Loucy (cell line): ENCODE results near the gene GPR63.

Experiments
- H2AFZ ChIP-seq: fragments of 200-600 bp; sonication (generic); 2 replicates; pipeline ENCODE4 v1.6.0; 2016; ENCODE audit warnings: antibody characterized with exemption, mild to moderate bottlenecking, low read length, moderate library complexity
- H3F3A ChIP-seq: fragments of 200-600 bp; 2 replicates; pipeline ENCODE4 v1.6.0; 2016; ENCODE audit warnings: antibody characterized with exemption, low read depth, mild to moderate bottlenecking
- H3K27me3 ChIP-seq: fragments of 200-600 bp; sonication (generic); 2 replicates; pipeline ENCODE4 v1.6.1; 2014; ENCODE audit warnings: low read length, mild to moderate bottlenecking; ENCODE audit not compliant: insufficient read depth, poor library complexity, severe bottlenecking
- H3K36me3 ChIP-seq: fragments of 200-600 bp; sonication (generic); 2 replicates; pipeline ENCODE4 v1.6.1; 2016; ENCODE audit warnings: low read length; ENCODE audit not compliant: insufficient read depth
- H3K4me1 ChIP-seq: fragments of 200-600 bp; sonication (generic); 2 replicates; pipeline ENCODE4 v1.5.1; 2014; ENCODE audit warnings: low read length, mild to moderate bottlenecking; ENCODE audit not compliant: insufficient read depth, poor library complexity, severe bottlenecking
- H3K4me2 ChIP-seq: fragments of 200-600 bp; sonication (generic); 2 replicates; pipeline ENCODE4 v1.6.0; 2014; ENCODE audit warnings: antibody characterized with exemption, low read length, low read depth, mild to moderate bottlenecking; ENCODE audit not compliant: poor library complexity, severe bottlenecking
- H3K4me3 ChIP-seq: fragments of 200-600 bp; sonication (generic); 2 replicates; pipeline ENCODE4 v1.5.1; 2014; ENCODE audit warnings: low read length, mild to moderate bottlenecking, mixed read lengths; ENCODE audit not compliant: poor library complexity, severe bottlenecking
- H3K79me2 ChIP-seq: fragments of 200-600 bp; sonication (generic); 2 replicates; pipeline ENCODE4 v1.6.1; 2014; ENCODE audit warnings: low read length; ENCODE audit not compliant: insufficient read depth
- H3K9ac ChIP-seq: fragments of 200-600 bp; sonication (generic); 2 replicates; pipeline ENCODE4 v1.6.0; 2014; ENCODE audit warnings: mild to moderate bottlenecking, low read depth, low read length, moderate library complexity; ENCODE audit not compliant: poor library complexity, severe bottlenecking
- H3K9me2 ChIP-seq: fragments of 200-600 bp; sonication (generic); replicated peaks from 2 replicates; pipeline ENCODE4 v1.6.1; 2016; ENCODE audit warnings: low read depth, low read length, mixed read lengths
- H3K9me3 ChIP-seq: fragments of 200-600 bp; sonication (generic); 2 replicates; pipeline ENCODE4 v1.6.1; 2014; ENCODE audit warnings: mild to moderate bottlenecking, antibody characterized with exemption, low read length, low read depth; ENCODE audit not compliant: insufficient read depth
- H4K20me1 ChIP-seq: fragments of 200-600 bp; sonication (generic); 2 replicates; pipeline ENCODE4 v1.6.0; 2014; ENCODE audit warnings: antibody characterized with exemption, low read length, mild to moderate bottlenecking; ENCODE audit not compliant: insufficient read depth, poor library complexity, severe bottlenecking
- CTCF ChIP-seq: fragments of 200-600 bp; sonication (generic); conservative IDR thresholded peaks from 2 replicates; pipeline ENCODE4 v1.5.1; 2014; ENCODE audit warnings: mild to moderate bottlenecking, antibody characterized with exemption, low read length
- EZH2phosphoT487 ChIP-seq: fragments of 200-600 bp; IDR thresholded peaks from 2 replicates; pipeline ENCODE4 v1.6.1; 2018; ENCODE audit warnings: antibody characterized with exemption, mild to moderate bottlenecking, moderate library complexity, borderline replicate concordance

GPR63 gene

GRCh38 chr6:96832780-96833179, 4.5 kb downstream of the GPR63 start:
- no peaks in the 10 kb centered on the region for H4K20me1 ChIP-seq
- no peak overlapping the region for H2AFZ ChIP-seq
- H3K9ac ChIP-seq, result no peak overlapping the region
- H3F3A ChIP-seq, result peaks cover 6% of the 10 kb centered on the region; the same call in 1 of the 2 replicates
- H3K4me3 ChIP-seq, result no peak overlapping the region
- no peaks in the 10 kb centered on the region for H3K27me3 ChIP-seq
- no peaks in the 10 kb centered on the region for H3K79me2 ChIP-seq
- H3K4me2 ChIP-seq, result no peak overlapping the region
- no peaks in the 10 kb centered on the region for H3K9me2 ChIP-seq
- no peaks in the 10 kb centered on the region for H3K9me3 ChIP-seq
- TF ChIP-seq EZH2phosphoT487 (no peak), CTCF (no peak)
- peaks cover 13% of the 10 kb centered on the region for H3K4me1 ChIP-seq
- H3K36me3 ChIP-seq, result no peaks in the 10 kb centered on the region

GRCh38 chr6:96826865-96827264, 10.4 kb downstream of the GPR63 start:
- no peak overlapping the region for H3K9ac ChIP-seq
- no peaks in the 10 kb centered on the region for H3K9me3 ChIP-seq
- TF ChIP-seq EZH2phosphoT487 (no peak), CTCF (no peak)
- H3K4me2 ChIP-seq, result no peak overlapping the region
- H3K79me2 ChIP-seq, result no peaks in the 10 kb centered on the region
- H4K20me1 ChIP-seq, result no peaks in the 10 kb centered on the region
- H3K9me2 ChIP-seq, result no peaks in the 10 kb centered on the region
- no peaks in the 10 kb centered on the region for H3K27me3 ChIP-seq
- peaks cover 6% of the 10 kb centered on the region; the same call in 1 of the 2 replicates for H3F3A ChIP-seq
- H2AFZ ChIP-seq, result no peak overlapping the region
- no peaks in the 10 kb centered on the region for H3K4me1 ChIP-seq
- no peaks in the 10 kb centered on the region for H3K36me3 ChIP-seq
- no peak overlapping the region for H3K4me3 ChIP-seq

- Histone ChIP-seq H3K9me3 (no peaks in the 10 kb centered on the region), H3K27me3 (no peaks in the 10 kb centered on the region), H3K4me2 (no peak overlapping the region), H3K9me2 (no peaks in the 10 kb centered on the region), H3K36me3 (no peaks in the 10 kb centered on the region), H3K9ac (no peak overlapping the region), H2AFZ (no peak overlapping the region), H3K4me1 (no peaks in the 10 kb centered on the region), H3K79me2 (no peaks in the 10 kb centered on the region), H4K20me1 (no peaks in the 10 kb centered on the region), H3K4me3 (no peak overlapping the region), H3F3A (no peaks in the 10 kb centered on the region)
- TF ChIP-seq CTCF (no peak), EZH2phosphoT487 (no peak)
Measured at GRCh38 chr6:96823743-96824142, 13.5 kb downstream of the GPR63 start.
